Measurements from ENCODE around the gene WLS.

GRCh38 chr1:68220420-68220819 is 11.9 kb downstream of the WLS start:
- TF ChIP-seq CTCF (IDR thresholded peaks at IDR 0.05 in 2 of 3, conservative IDR thresholded peaks at IDR 0.05 in 1 of 3; ENCODE audit: control insufficient read depth in 2 of 3, extremely low read depth in 1 of 3, insufficient read depth in 1 of 3, low read depth in 3 of 3, low read length in 3 of 3) (no peak), NFXL1 (IDR thresholded peaks at IDR 0.05; ENCODE audit: borderline replicate concordance) (no peak), CREB1 (IDR thresholded peaks at IDR 0.05; ENCODE audit: low read depth) (no peak), MYC (IDR thresholded peaks at IDR 0.05; ENCODE audit: insufficient read depth, insufficient read length, insufficient replicate concordance, low read length, severe bottlenecking) (no peak)

Data from GM12878 (cell line).